AML-193 (cell line): ENCODE results near the gene THAP4.
A peak's percentile ranks its signal among the peaks of the same experiment; 100 is the strongest.

Experiments used
- DNase-seq, 2 experiments: peaks; one replicate each; lab custom pipeline; 2025; lab: John Stamatoyannopoulos, UW

Gene THAP4

GRCh38 chr2:241637018-241637794 lies at the start of gene THAP4, which contains the start of gene ATG4B:
TSS of gene THAP4 (minus strand) at chr2:241637158. CDS start at chr2:241637017, 141 bp downstream.
TSS of gene ATG4B (plus strand) at chr2:241637693. CDS start at chr2:241637715, 22 bp downstream.
- DNase-seq = peak; percentile 51 to 63

- no peak for DNase-seq
Measured at GRCh38 chr2:241686324-241686649, 49.3 kb upstream of the THAP4 start.

- no peak for DNase-seq
Measured at GRCh38 chr2:241680827-241681599, 44.1 kb upstream of the THAP4 start.

- no peak for DNase-seq
Measured at GRCh38 chr2:241680044-241680443, 43.1 kb upstream of the THAP4 start.

GRCh38 chr2:241678784-241679540 lies 42.0 kb upstream of the THAP4 start:
- no peak for DNase-seq

GRCh38 chr2:241678307-241678706 lies 41.3 kb upstream of the THAP4 start:
- DNase-seq = no peak

- DNase-seq = no peak
Measured at GRCh38 chr2:241677392-241677791, 40.4 kb upstream of the THAP4 start.

- no peak for DNase-seq
Measured at GRCh38 chr2:241676665-241677064, 39.7 kb upstream of the THAP4 start.

- no peak for DNase-seq
Measured at GRCh38 chr2:241675885-241676284, 38.9 kb upstream of the THAP4 start.

- no peak for DNase-seq
Measured at GRCh38 chr2:241673797-241674725, 37.1 kb upstream of the THAP4 start.

- DNase-seq = no peak
Measured at GRCh38 chr2:241673189-241673663, 36.3 kb upstream of the THAP4 start.

GRCh38 chr2:241672243-241673188 lies 35.6 kb upstream of the THAP4 start:
- DNase-seq = no peak

- no peak for DNase-seq
Measured at GRCh38 chr2:241671457-241672240, 34.7 kb upstream of the THAP4 start.

- no peak for DNase-seq
Measured at GRCh38 chr2:241670333-241671110, 33.6 kb upstream of the THAP4 start.

GRCh38 chr2:241668839-241669238 lies 31.9 kb upstream of the THAP4 start:
- no peak for DNase-seq

GRCh38 chr2:241668354-241668753 lies 31.4 kb upstream of the THAP4 start:
- no peak for DNase-seq

GRCh38 chr2:241666627-241667400 lies 29.9 kb upstream of the THAP4 start:
- DNase-seq = no peak
